Body of pancreas (tissue), 4 donors: ENCODE data around the gene RIMS1. TPM values are rescaled to one million over a fixed set of nuclear protein-coding genes. Genes with fewer than 3 reads are reported as not detected.

ENCODE experiments used
- ATAC-seq: fragments of 150-250 bp; one replicate; pipeline ENCODE4 v1.9.1; 2016
- DNase-seq, 4 donors: peaks; one replicate each; pipeline ENCODE4 v3.0.0-alpha.2; 2019
- H3K27ac ChIP-seq, 4 donors: fragments of 200-600 bp; sonication (generic); 1 replicate in 3 of 4; 2 replicates in 1 of 4; pipeline versions ENCODE4 v1.5.1 to v1.6.1; 2016 to 2019; ENCODE audit warnings: mild to moderate bottlenecking in 1 of 4, mixed read lengths in 1 of 4, moderate library complexity in 1 of 4
- H3K27me3 ChIP-seq, 2 donors: fragments of 200-600 bp; sonication (generic); one replicate each; pipeline ENCODE4 v1.6.0; 2016; ENCODE audit warnings: mild to moderate bottlenecking in 1 of 2
- H3K36me3 ChIP-seq, 2 donors: fragments of 200-600 bp; sonication (generic); replicated peaks in 1 of 2; 2 replicates each; pipeline ENCODE4 v1.5.1; 2016; ENCODE audit warnings: low read depth in 2 of 2; ENCODE audit not compliant: insufficient read depth in 1 of 2
- H3K4me1 ChIP-seq: fragments of 200-600 bp; sonication (generic); one replicate; pipeline ENCODE4 v1.6.0; 2016
- H3K4me3 ChIP-seq, 2 donors: fragments of 200-600 bp; sonication (generic); 1 replicate in 1 of 2; 2 replicates in 1 of 2; pipeline ENCODE4 v1.5.1; 2016 to 2019
- H3K9me3 ChIP-seq, 3 donors: fragments of 200-600 bp; sonication (generic); 1 replicate in 2 of 3; 2 replicates in 1 of 3; pipeline ENCODE4 v1.5.1; 2016
- CTCF ChIP-seq, 7 experiments: fragments of 450-650 bp in 4 of 7; fragments of 200-600 bp in 3 of 7; sonication (generic) in 3 of 7; IDR thresholded peaks; one replicate each; pipeline ENCODE4 v1.5.1; 2016 to 2019; ENCODE audit warnings: antibody characterized with exemption in 7 of 7
- POLR2A ChIP-seq, 3 donors: fragments of 450-650 bp; IDR thresholded peaks; one replicate each; pipeline ENCODE4 v1.6.1; 2016; ENCODE audit warnings: antibody characterized with exemption in 3 of 3, mild to moderate bottlenecking in 2 of 3
- WGBS, 2 donors: methylation state at CpG; one replicate each; pipeline ENCODE4 v1.1.5; 2017; 5-methylcytosine and 5-hydroxymethylcytosine counted together
- intact Hi-C: fragments of 100-400 bp; cut with DNase I; formaldehyde crosslinking; loops from one replicate; pipeline ENCODE4 v1.15.1; 2023
- total RNA-seq, 2 donors: library from RNA; depleted of rRNA; stranded (reverse); fragments of >200 nt; gene quantifications; one replicate each; pipeline ENCODE4 v1.1.0, GENCODE V29; 2016

The RIMS1 gene
- total RNA-seq, 2 donors from 2014 or later, result 0.78 to 5.9 TPM

GRCh38 chr6:72094506-72094905, 208.2 kb downstream of the RIMS1 start:
- no peak for TF ChIP-seq POLR2A (IDR thresholded peaks at IDR 0.05)
- no peaks in the 10 kb centered on the region for H3K4me1 ChIP-seq
- WGBS, 2 donors, result 64 to 75% methylated on average over 1 of the region's 1 CpG
- ATAC-seq (no peak), DNase-seq (no peak)
- H3K9me3 ChIP-seq, result no peaks in the 10 kb centered on the region
- H3K36me3 ChIP-seq, result no peaks in the 10 kb centered on the region
- no peak overlapping the region for H3K27ac ChIP-seq
- H3K4me3 ChIP-seq, result no peak overlapping the region
- H3K27me3 ChIP-seq, result no peaks in the 10 kb centered on the region
- intact Hi-C loops, result no loop called here

- H3K4me1 ChIP-seq, result peaks cover 4% of the 10 kb centered on the region
- H3K4me3 ChIP-seq, result no peak overlapping the region
- intact Hi-C loops, result no loop called here
- H3K36me3 ChIP-seq, result no peaks in the 10 kb centered on the region
- H3K27ac ChIP-seq, result no peak overlapping the region
- no peaks in the 10 kb centered on the region for H3K9me3 ChIP-seq
- H3K27me3 ChIP-seq, result no peaks in the 10 kb centered on the region
- no peak for TF ChIP-seq CTCF (IDR thresholded peaks at IDR 0.05)
- no peak for TF ChIP-seq POLR2A (IDR thresholded peaks at IDR 0.05)
- ATAC-seq (no peak), DNase-seq (no peak)
Measured at GRCh38 chr6:72102561-72102960, 216.2 kb downstream of the RIMS1 start.

- Histone ChIP-seq H3K27me3 (no peaks in the 10 kb centered on the region), H3K27ac (no peak overlapping the region), H3K36me3 (no peaks in the 10 kb centered on the region), H3K4me3 (no peak overlapping the region), H3K9me3 (no peaks in the 10 kb centered on the region), H3K4me1 (no peaks in the 10 kb centered on the region)
- intact Hi-C loops, result no loop called here
- TF ChIP-seq POLR2A (IDR thresholded peaks at IDR 0.05) (no peak), CTCF (IDR thresholded peaks at IDR 0.05) (no peak)
- ATAC-seq, result no peak
- WGBS, 2 donors, result 22 to 47% methylated on average over 2 of the region's 2 CpGs
- DNase-seq, result no peak
Measured at GRCh38 chr6:72111611-72112010, 225.3 kb downstream of the RIMS1 start.

- intact Hi-C loops, result no loop called here
- Histone ChIP-seq H3K36me3 (no peaks in the 10 kb centered on the region), H3K4me1 (no peaks in the 10 kb centered on the region), H3K9me3 (peaks cover 0 to 6% (median 0%) of the 10 kb centered on the region in 3 donors), H3K4me3 (no peak overlapping the region), H3K27ac (no peak overlapping the region), H3K27me3 (no peaks in the 10 kb centered on the region)
- WGBS, 2 donors, result 66 to 68% methylated on average over 2 of the region's 2 CpGs
- no peak for ATAC-seq
- no peak for DNase-seq
- TF ChIP-seq CTCF (IDR thresholded peaks at IDR 0.05), result no peak
- no peak for TF ChIP-seq POLR2A (IDR thresholded peaks at IDR 0.05)
Measured at GRCh38 chr6:72130327-72130726, 244.0 kb downstream of the RIMS1 start.

- no peak for DNase-seq
- intact Hi-C loops, result no loop called here
- H3K4me3 ChIP-seq, result no peak overlapping the region
- H3K36me3 ChIP-seq, result no peaks in the 10 kb centered on the region
- WGBS, 2 donors, result 80 to 86% methylated on average over 1 of the region's 1 CpG
- no peak overlapping the region for H3K27ac ChIP-seq
- H3K9me3 ChIP-seq, result no peaks in the 10 kb centered on the region
- no peak for TF ChIP-seq CTCF (IDR thresholded peaks at IDR 0.05)
- no peak for TF ChIP-seq POLR2A (IDR thresholded peaks at IDR 0.05)
- no peaks in the 10 kb centered on the region for H3K27me3 ChIP-seq
- no peak for ATAC-seq
- no peaks in the 10 kb centered on the region for H3K4me1 ChIP-seq
Measured at GRCh38 chr6:72132427-72132826, 246.1 kb downstream of the RIMS1 start.
